HG02623 (cell line): ENCODE results near the gene KRTAP24-1.

Experiments used
- ATAC-seq: cut with Tn5 transposase; IDR thresholded peaks from one replicate; pipeline ENCODE4 v1.9.1; 2021; ENCODE audit warnings: moderate library complexity; ENCODE audit not compliant: unreplicated experiment

Gene KRTAP24-1

GRCh38 chr21:30238168-30238567 is 44.6 kb downstream of the KRTAP24-1 start:
- no peak for ATAC-seq

DNA sequence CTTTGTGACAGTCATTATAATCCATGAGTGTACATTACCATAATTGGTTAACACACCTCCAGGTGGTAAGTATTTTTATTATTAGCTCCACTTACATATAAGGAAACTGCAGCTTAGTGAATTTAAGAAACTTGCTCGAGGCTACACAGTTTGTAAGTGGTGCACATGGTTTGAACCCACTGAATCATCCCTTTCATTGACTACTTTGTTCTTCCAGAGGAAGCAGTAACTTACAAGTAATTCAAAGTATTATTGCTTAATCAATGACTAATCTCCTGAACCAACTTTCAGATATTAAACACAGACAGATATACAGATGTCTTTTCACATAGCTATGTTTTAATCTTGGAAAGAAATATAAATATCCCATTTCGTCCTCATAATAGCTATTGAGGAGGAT is 48.1 kb downstream of the KRTAP24-1 start:
- ATAC-seq, result no peak

DNA sequence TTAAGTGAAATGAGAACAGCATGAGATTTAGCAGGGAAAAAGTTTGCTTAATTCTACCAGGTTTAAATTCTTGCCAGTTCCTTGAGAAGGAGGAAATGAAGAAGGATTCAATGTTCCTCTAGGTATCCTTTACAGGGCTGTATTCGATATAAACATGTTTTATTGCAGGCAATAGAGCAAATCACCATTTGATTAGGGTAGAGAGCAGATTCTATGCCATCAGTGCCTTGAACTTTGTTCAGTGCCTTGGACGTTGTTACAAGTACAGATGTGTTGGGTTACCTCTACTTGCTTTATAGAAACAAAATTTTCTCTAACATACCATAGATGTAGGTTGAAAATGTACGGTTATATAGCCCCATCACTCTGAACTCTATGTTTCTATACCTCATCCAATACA is 48.7 kb downstream of the KRTAP24-1 start:
- ATAC-seq, result no peak

GRCh38 chr21:30233228-30234020 is 49.3 kb downstream of the KRTAP24-1 start:
- no peak for ATAC-seq

GRCh38 chr21:30232011-30232410 is 50.7 kb downstream of the KRTAP24-1 start:
- ATAC-seq, result no peak
